Measurements from ENCODE around the gene TMEM132D. TPM values are rescaled to one million over a fixed set of nuclear protein-coding genes. Genes with fewer than 3 reads are reported as not detected.

Gene TMEM132D
- total RNA-seq, 5 donors from 2014 or later (not counting 1 experiment from before 2014, with no cell fraction given), result not detected

- WGBS (ENCODE audit: insufficient coverage), result no CpG with 5 or more reads among the region's 5 CpGs
- ATAC-seq (replicated peaks in 1 of 4) (no peak), DNase-seq (no peak)
- no peak overlapping the region for H3K4me3 Mint-ChIP-seq
- ChIA-PET CTCF (no interaction called here), POLR2A (no interaction called here)
- H3K27ac Mint-ChIP-seq, result no peak overlapping the region
- Histone ChIP-seq H3K27ac (ENCODE audit: low read length) (no peak overlapping the region), H3K36me3 (ENCODE audit: control insufficient read depth in 2 of 2, extremely low read depth in 1 of 2, insufficient read depth in 1 of 2, low read length in 1 of 2) (no peaks in the 10 kb centered on the region), H3K9me3 (no peaks in the 10 kb centered on the region), H3K4me3 (ENCODE audit: control insufficient read depth in 1 of 2, extremely low read depth in 1 of 2, low read length in 1 of 2) (no peak overlapping the region), H3K4me1 (ENCODE audit: control insufficient read depth in 1 of 2, extremely low read depth in 1 of 2, insufficient read depth in 2 of 2, low read length in 2 of 2) (no peaks in the 10 kb centered on the region), H3K27me3 (replicated peaks in 1 of 2; ENCODE audit: control insufficient read depth in 2 of 2, extremely low read depth in 1 of 2, insufficient read depth in 2 of 2, low read length in 1 of 2) (no peaks in the 10 kb centered on the region)
- no peaks in the 10 kb centered on the region for H3K4me1 Mint-ChIP-seq
- no peaks in the 10 kb centered on the region for H3K36me3 Mint-ChIP-seq
- H3K9me3 Mint-ChIP-seq, result peaks cover 5 to 39% (median 23%) of the 10 kb centered on the region in 3 donors
- H3K27me3 Mint-ChIP-seq, result no peaks in the 10 kb centered on the region
Observed at GRCh38 chr12:129589503-129589902, 314.3 kb downstream of the TMEM132D start.

- Mint-ChIP-seq H3K36me3 (no peaks in the 10 kb centered on the region), H3K9me3 (peaks cover 6 to 34% (median 23%) of the 10 kb centered on the region in 3 donors), H3K4me3 (no peak overlapping the region), H3K27me3 (no peaks in the 10 kb centered on the region), H3K4me1 (no peaks in the 10 kb centered on the region), H3K27ac (no peak overlapping the region)
- Histone ChIP-seq H3K27me3 (replicated peaks in 1 of 2; ENCODE audit: control insufficient read depth in 2 of 2, extremely low read depth in 1 of 2, insufficient read depth in 2 of 2, low read length in 1 of 2) (no peaks in the 10 kb centered on the region), H3K9me3 (no peaks in the 10 kb centered on the region), H3K27ac (ENCODE audit: low read length) (no peak overlapping the region), H3K4me1 (ENCODE audit: control insufficient read depth in 1 of 2, extremely low read depth in 1 of 2, insufficient read depth in 2 of 2, low read length in 2 of 2) (no peaks in the 10 kb centered on the region), H3K36me3 (ENCODE audit: control insufficient read depth in 2 of 2, extremely low read depth in 1 of 2, insufficient read depth in 1 of 2, low read length in 1 of 2) (no peaks in the 10 kb centered on the region), H3K4me3 (ENCODE audit: control insufficient read depth in 1 of 2, extremely low read depth in 1 of 2, low read length in 1 of 2) (no peak overlapping the region)
- ATAC-seq (replicated peaks in 1 of 4), result no peak
- DNase-seq, result no peak
- ChIA-PET CTCF (no interaction called here), POLR2A (no interaction called here)
- no CpG with 5 or more reads among the region's 4 CpGs for WGBS (ENCODE audit: insufficient coverage)
Observed at GRCh38 chr12:129588142-129588541, 315.7 kb downstream of the TMEM132D start.

GRCh38 chr12:129585296-129585695 is 318.5 kb downstream of the TMEM132D start:
- no peak overlapping the region for H3K4me3 Mint-ChIP-seq

GRCh38 chr12:129579879-129580278 is 323.9 kb downstream of the TMEM132D start:
- H3K4me1 Mint-ChIP-seq, result no peaks in the 10 kb centered on the region
- Histone ChIP-seq H3K4me3 (ENCODE audit: control insufficient read depth in 1 of 2, extremely low read depth in 1 of 2, low read length in 1 of 2) (no peak overlapping the region), H3K36me3 (ENCODE audit: control insufficient read depth in 2 of 2, extremely low read depth in 1 of 2, insufficient read depth in 1 of 2, low read length in 1 of 2) (no peaks in the 10 kb centered on the region), H3K27ac (ENCODE audit: low read length) (no peak overlapping the region), H3K4me1 (ENCODE audit: control insufficient read depth in 1 of 2, extremely low read depth in 1 of 2, insufficient read depth in 2 of 2, low read length in 2 of 2) (no peaks in the 10 kb centered on the region), H3K27me3 (replicated peaks in 1 of 2; ENCODE audit: control insufficient read depth in 2 of 2, extremely low read depth in 1 of 2, insufficient read depth in 2 of 2, low read length in 1 of 2) (no peaks in the 10 kb centered on the region), H3K9me3 (no peaks in the 10 kb centered on the region)
- ChIA-PET CTCF (no interaction called here), POLR2A (no interaction called here)
- 71% methylated on average over 4 of the region's 5 CpGs for WGBS (ENCODE audit: insufficient coverage)
- H3K36me3 Mint-ChIP-seq, result no peaks in the 10 kb centered on the region
- H3K27me3 Mint-ChIP-seq, result no peaks in the 10 kb centered on the region
- peaks cover 4 to 10% (median 9%) of the 10 kb centered on the region in 3 donors for H3K9me3 Mint-ChIP-seq
- no peak for ATAC-seq (replicated peaks in 1 of 4)
- no peak for DNase-seq
- H3K27ac Mint-ChIP-seq, result no peak overlapping the region
- no peak overlapping the region for H3K4me3 Mint-ChIP-seq

More at GRCh38 chr12:129585296-129585695, 318.5 kb downstream of the TMEM132D start:
- Mint-ChIP-seq H3K27me3 (no peaks in the 10 kb centered on the region), H3K36me3 (no peaks in the 10 kb centered on the region), H3K9me3 (peaks cover 9 to 33% (median 16%) of the 10 kb centered on the region in 3 donors), H3K4me1 (no peaks in the 10 kb centered on the region), H3K27ac (no peak overlapping the region)
- Histone ChIP-seq H3K4me3 (ENCODE audit: control insufficient read depth in 1 of 2, extremely low read depth in 1 of 2, low read length in 1 of 2) (no peak overlapping the region), H3K27ac (ENCODE audit: low read length) (no peak overlapping the region), H3K36me3 (ENCODE audit: control insufficient read depth in 2 of 2, extremely low read depth in 1 of 2, insufficient read depth in 1 of 2, low read length in 1 of 2) (no peaks in the 10 kb centered on the region), H3K4me1 (ENCODE audit: control insufficient read depth in 1 of 2, extremely low read depth in 1 of 2, insufficient read depth in 2 of 2, low read length in 2 of 2) (no peaks in the 10 kb centered on the region), H3K27me3 (replicated peaks in 1 of 2; ENCODE audit: control insufficient read depth in 2 of 2, extremely low read depth in 1 of 2, insufficient read depth in 2 of 2, low read length in 1 of 2) (no peaks in the 10 kb centered on the region), H3K9me3 (no peaks in the 10 kb centered on the region)
- ChIA-PET CTCF (no interaction called here), POLR2A (no interaction called here)
- DNase-seq (no peak), ATAC-seq (replicated peaks in 1 of 4) (no peak)
- WGBS (ENCODE audit: insufficient coverage), result 98% methylated on average over 8 of the region's 9 CpGs

- H3K9me3 ChIP-seq, result no peaks in the 10 kb centered on the region
- H3K4me1 Mint-ChIP-seq, result no peaks in the 10 kb centered on the region
- no peaks in the 10 kb centered on the region for H3K36me3 Mint-ChIP-seq
- POLR2A ChIA-PET, result no interaction called here
- 83% methylated on average over 8 of the region's 17 CpGs for WGBS (ENCODE audit: insufficient coverage)
- H3K4me3 Mint-ChIP-seq, result no peak overlapping the region
- ATAC-seq (replicated peaks in 1 of 4), result no peak
- peaks cover 3 to 5% (median 4%) of the 10 kb centered on the region in 3 donors for H3K9me3 Mint-ChIP-seq
- DNase-seq, result no peak
- no peaks in the 10 kb centered on the region for H3K4me1 ChIP-seq (ENCODE audit: control insufficient read depth in 1 of 2, extremely low read depth in 1 of 2, insufficient read depth in 2 of 2, low read length in 2 of 2)
- CTCF ChIA-PET, result no interaction called here
- H3K27ac ChIP-seq (ENCODE audit: low read length), result no peak overlapping the region
- no peak overlapping the region for H3K4me3 ChIP-seq (ENCODE audit: control insufficient read depth in 1 of 2, extremely low read depth in 1 of 2, low read length in 1 of 2)
- no peak overlapping the region for H3K27ac Mint-ChIP-seq
- no peaks in the 10 kb centered on the region for H3K27me3 Mint-ChIP-seq
- H3K36me3 ChIP-seq (ENCODE audit: control insufficient read depth in 2 of 2, extremely low read depth in 1 of 2, insufficient read depth in 1 of 2, low read length in 1 of 2), result no peaks in the 10 kb centered on the region
- H3K27me3 ChIP-seq (replicated peaks in 1 of 2; ENCODE audit: control insufficient read depth in 2 of 2, extremely low read depth in 1 of 2, insufficient read depth in 2 of 2, low read length in 1 of 2), result no peaks in the 10 kb centered on the region
Observed at GRCh38 chr12:129571901-129572494, 331.8 kb downstream of the TMEM132D start.

DNA sequence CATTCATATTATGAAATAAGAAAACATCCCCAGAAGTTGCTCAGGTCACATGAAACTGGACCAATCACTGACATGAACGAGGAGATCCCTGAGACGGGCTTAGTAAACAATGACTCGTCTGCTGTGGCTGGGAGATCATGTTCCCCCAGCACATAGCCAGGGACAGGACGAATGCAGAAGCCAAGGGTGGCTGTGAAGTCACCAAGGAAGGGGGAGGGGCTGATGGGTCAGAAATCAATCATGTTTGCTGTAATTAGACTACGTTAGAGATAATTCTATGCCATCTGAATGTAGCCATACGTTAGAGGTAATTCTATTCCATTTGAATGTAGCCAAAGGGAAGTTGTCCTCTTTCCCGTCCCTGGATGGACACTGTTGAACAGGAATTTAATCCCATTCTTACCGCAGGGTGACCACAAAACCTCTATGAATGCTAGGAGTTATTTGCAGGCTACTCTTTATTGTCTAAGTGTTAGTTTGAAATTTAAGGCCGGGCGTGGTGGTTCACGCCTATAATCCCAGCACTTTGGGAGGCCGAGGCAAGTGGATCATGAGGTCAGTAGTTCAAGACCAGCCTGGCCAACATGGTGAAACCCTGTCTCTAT is 332.9 kb downstream of the TMEM132D start:
- Mint-ChIP-seq H3K36me3 (no peaks in the 10 kb centered on the region), H3K9me3 (peaks cover 3 to 4% (median 3%) of the 10 kb centered on the region in 3 donors), H3K4me3 (no peak overlapping the region), H3K27me3 (no peaks in the 10 kb centered on the region), H3K27ac (no peak overlapping the region), H3K4me1 (no peaks in the 10 kb centered on the region)
- POLR2A ChIA-PET, result no interaction called here
- H3K9me3 ChIP-seq, result no peaks in the 10 kb centered on the region
- no peak overlapping the region for H3K4me3 ChIP-seq (ENCODE audit: control insufficient read depth in 1 of 2, extremely low read depth in 1 of 2, low read length in 1 of 2)
- no peak for ATAC-seq (replicated peaks in 1 of 4)
- CTCF ChIA-PET, result no interaction called here
- no peaks in the 10 kb centered on the region for H3K36me3 ChIP-seq (ENCODE audit: control insufficient read depth in 2 of 2, extremely low read depth in 1 of 2, insufficient read depth in 1 of 2, low read length in 1 of 2)
- no peak for DNase-seq
- 78% methylated on average over 8 of the region's 12 CpGs for WGBS (ENCODE audit: insufficient coverage)
- no peaks in the 10 kb centered on the region for H3K27me3 ChIP-seq (replicated peaks in 1 of 2; ENCODE audit: control insufficient read depth in 2 of 2, extremely low read depth in 1 of 2, insufficient read depth in 2 of 2, low read length in 1 of 2)
- no peak overlapping the region for H3K27ac ChIP-seq (ENCODE audit: low read length)
- H3K4me1 ChIP-seq (ENCODE audit: control insufficient read depth in 1 of 2, extremely low read depth in 1 of 2, insufficient read depth in 2 of 2, low read length in 2 of 2), result no peaks in the 10 kb centered on the region

Measured in T-cell (primary cell).